Mucosa of stomach (tissue), 1 donor: ENCODE data around the gene C22orf39.

Experiments used
- H3K27me3 ChIP-seq: one replicate; pipeline ENCODE4 v1.7.0; 2013; ENCODE audit warnings: mild to moderate bottlenecking, low read length; ENCODE audit not compliant: control insufficient read depth, insufficient read depth
- H3K36me3 ChIP-seq: one replicate; pipeline ENCODE4 v1.7.0; 2013; ENCODE audit warnings: low read length; ENCODE audit not compliant: control insufficient read depth, insufficient read depth
- H3K4me1 ChIP-seq: one replicate; pipeline ENCODE4 v1.7.0; 2013; ENCODE audit warnings: mild to moderate bottlenecking, low read length; ENCODE audit not compliant: control insufficient read depth, insufficient read depth
- H3K4me3 ChIP-seq: one replicate; pipeline ENCODE4 v1.7.0; 2013; ENCODE audit warnings: low read length
- H3K9ac ChIP-seq: one replicate; pipeline ENCODE4 v1.7.0; 2013; ENCODE audit warnings: mild to moderate bottlenecking, low read length, moderate library complexity
- H3K9me3 ChIP-seq: one replicate; pipeline ENCODE4 v1.7.0; 2013; ENCODE audit warnings: mild to moderate bottlenecking, low read length, moderate library complexity; ENCODE audit not compliant: control insufficient read depth
- donor health status: Pancreatic carcinoma.

Gene C22orf39

GRCh38 chr22:19412478-19412877 lies 35.0 kb downstream of the C22orf39 start:
- H3K36me3 ChIP-seq, result peaks cover 4% of the 10 kb centered on the region
- H3K9me3 ChIP-seq, result no peaks in the 10 kb centered on the region
- no peaks in the 10 kb centered on the region for H3K27me3 ChIP-seq
- no peak overlapping the region for H3K4me3 ChIP-seq
- H3K9ac ChIP-seq, result no peak overlapping the region
- peaks cover 10% of the 10 kb centered on the region for H3K4me1 ChIP-seq

- Histone ChIP-seq H3K4me3 (no peak overlapping the region), H3K4me1 (peaks cover 10% of the 10 kb centered on the region), H3K9me3 (no peaks in the 10 kb centered on the region), H3K27me3 (no peaks in the 10 kb centered on the region), H3K36me3 (peaks cover 5% of the 10 kb centered on the region), H3K9ac (no peak overlapping the region)
These were observed 35.8 kb downstream of the C22orf39 start for GRCh38 chr22:19411690-19412045.

- peaks cover 10% of the 10 kb centered on the region for H3K4me1 ChIP-seq
- no peak overlapping the region for H3K4me3 ChIP-seq
- H3K9ac ChIP-seq, result no peak overlapping the region
- H3K9me3 ChIP-seq, result no peaks in the 10 kb centered on the region
- peaks cover 5% of the 10 kb centered on the region for H3K36me3 ChIP-seq
- H3K27me3 ChIP-seq, result no peaks in the 10 kb centered on the region
These were observed 36.4 kb downstream of the C22orf39 start for GRCh38 chr22:19410941-19411689.

- Histone ChIP-seq H3K4me3 (no peak overlapping the region), H3K27me3 (no peaks in the 10 kb centered on the region), H3K36me3 (peaks cover 5% of the 10 kb centered on the region), H3K4me1 (peaks cover 10% of the 10 kb centered on the region), H3K9me3 (no peaks in the 10 kb centered on the region), H3K9ac (no peak overlapping the region)
These were observed 39.6 kb downstream of the C22orf39 start for GRCh38 chr22:19407649-19408606.

GRCh38 chr22:19406846-19407245 lies 40.7 kb downstream of the C22orf39 start:
- Histone ChIP-seq H3K36me3 (peaks cover 5% of the 10 kb centered on the region), H3K4me1 (peaks cover 10% of the 10 kb centered on the region), H3K9ac (no peak overlapping the region), H3K27me3 (no peaks in the 10 kb centered on the region), H3K9me3 (no peaks in the 10 kb centered on the region), H3K4me3 (no peak overlapping the region)

GRCh38 chr22:19406281-19406811 lies 41.2 kb downstream of the C22orf39 start:
- Histone ChIP-seq H3K27me3 (no peaks in the 10 kb centered on the region), H3K9me3 (no peaks in the 10 kb centered on the region), H3K9ac (no peak overlapping the region), H3K36me3 (peaks cover 5% of the 10 kb centered on the region), H3K4me3 (no peak overlapping the region), H3K4me1 (peaks cover 10% of the 10 kb centered on the region)

- H3K4me1 ChIP-seq, result peaks cover 10% of the 10 kb centered on the region
- no peaks in the 10 kb centered on the region for H3K9me3 ChIP-seq
- H3K27me3 ChIP-seq, result no peaks in the 10 kb centered on the region
- H3K4me3 ChIP-seq, result no peak overlapping the region
- peaks cover 5% of the 10 kb centered on the region for H3K36me3 ChIP-seq
- no peak overlapping the region for H3K9ac ChIP-seq
These were observed 41.9 kb downstream of the C22orf39 start for GRCh38 chr22:19405652-19406051.

GRCh38 chr22:19405133-19405532 lies 42.4 kb downstream of the C22orf39 start:
- H3K9ac ChIP-seq, result no peak overlapping the region
- H3K4me3 ChIP-seq, result no peak overlapping the region
- H3K4me1 ChIP-seq, result peaks cover 10% of the 10 kb centered on the region
- H3K27me3 ChIP-seq, result no peaks in the 10 kb centered on the region
- no peaks in the 10 kb centered on the region for H3K9me3 ChIP-seq
- peaks cover 5% of the 10 kb centered on the region for H3K36me3 ChIP-seq

GRCh38 chr22:19404676-19405075 lies 42.8 kb downstream of the C22orf39 start:
- Histone ChIP-seq H3K4me1 (peaks cover 10% of the 10 kb centered on the region), H3K36me3 (peaks cover 5% of the 10 kb centered on the region), H3K9ac (no peak overlapping the region), H3K27me3 (no peaks in the 10 kb centered on the region), H3K9me3 (no peaks in the 10 kb centered on the region), H3K4me3 (no peak overlapping the region)

- Histone ChIP-seq H3K4me3 (no peak overlapping the region), H3K9ac (no peak overlapping the region), H3K9me3 (no peaks in the 10 kb centered on the region), H3K4me1 (peaks cover under 1% of the 10 kb centered on the region), H3K27me3 (no peaks in the 10 kb centered on the region), H3K36me3 (peaks cover 3% of the 10 kb centered on the region)
These were observed 44.8 kb downstream of the C22orf39 start for GRCh38 chr22:19402642-19403191.

GRCh38 chr22:19401483-19401882 lies 46.0 kb downstream of the C22orf39 start:
- Histone ChIP-seq H3K36me3 (no peaks in the 10 kb centered on the region), H3K27me3 (no peaks in the 10 kb centered on the region), H3K9ac (no peak overlapping the region), H3K4me1 (no peaks in the 10 kb centered on the region), H3K9me3 (no peaks in the 10 kb centered on the region), H3K4me3 (no peak overlapping the region)

GRCh38 chr22:19400881-19401280 lies 46.6 kb downstream of the C22orf39 start:
- no peaks in the 10 kb centered on the region for H3K9me3 ChIP-seq
- no peaks in the 10 kb centered on the region for H3K27me3 ChIP-seq
- no peak overlapping the region for H3K9ac ChIP-seq
- no peaks in the 10 kb centered on the region for H3K36me3 ChIP-seq
- no peak overlapping the region for H3K4me3 ChIP-seq
- H3K4me1 ChIP-seq, result no peaks in the 10 kb centered on the region
